NCI-H1417 (cell line): ENCODE measurements around the gene SLC27A1.
"Not testable (repeated sequence)": the region's sequence is repeated elsewhere in the genome, so short reads cannot be mapped to it uniquely, and the experiment has no call there.

Experiments used
- DNase-seq, 3 experiments: peaks; one replicate each; lab custom pipeline; 2025; lab: John Stamatoyannopoulos, UW

SLC27A1 gene

DNA sequence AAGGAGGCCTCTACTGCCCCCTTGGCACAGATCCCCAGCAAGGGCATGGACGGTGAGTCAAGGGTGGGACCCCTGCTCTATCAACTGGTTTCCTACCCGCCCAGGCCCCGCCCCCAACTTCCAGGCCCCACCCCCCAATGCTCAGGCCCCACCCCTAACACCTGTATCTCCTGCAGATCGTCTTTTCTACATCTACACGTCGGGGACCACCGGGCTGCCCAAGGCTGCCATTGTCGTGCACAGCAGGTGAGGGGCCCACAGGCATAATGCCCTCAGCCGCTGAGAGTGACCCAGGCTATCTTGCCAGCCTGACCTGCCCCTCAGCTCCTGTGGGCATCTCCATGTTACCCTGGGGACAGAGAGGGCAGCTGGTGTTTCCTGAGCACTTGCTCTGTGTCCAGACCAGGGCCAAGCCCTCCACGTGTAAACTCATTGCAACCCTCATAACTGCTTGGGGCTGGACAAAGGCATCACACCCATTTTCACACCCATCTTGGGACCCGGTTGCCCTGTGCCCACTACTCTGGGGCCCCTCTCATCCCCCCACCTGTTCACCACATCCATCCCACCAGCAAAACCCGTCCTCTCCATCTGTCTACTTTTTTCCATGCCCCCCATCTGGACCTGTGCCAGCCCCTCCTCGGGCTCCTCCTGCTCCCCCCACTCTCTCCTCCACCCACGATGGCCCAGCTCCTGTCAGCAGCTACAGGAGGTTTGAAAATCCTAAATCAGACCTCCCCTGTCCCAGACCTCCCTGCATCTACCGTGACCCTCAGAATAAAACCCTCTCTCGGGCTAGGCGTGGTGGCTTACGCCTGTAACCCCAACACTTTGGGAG, 17.2 kb downstream of the SLC27A1 start:
- no peak for DNase-seq

- DNase-seq: peak in 2 of 3 experiments; percentile 9 to 15
These were observed 18.5 kb downstream of the SLC27A1 start for GRCh38 chr19:17488593-17489391.

DNA sequence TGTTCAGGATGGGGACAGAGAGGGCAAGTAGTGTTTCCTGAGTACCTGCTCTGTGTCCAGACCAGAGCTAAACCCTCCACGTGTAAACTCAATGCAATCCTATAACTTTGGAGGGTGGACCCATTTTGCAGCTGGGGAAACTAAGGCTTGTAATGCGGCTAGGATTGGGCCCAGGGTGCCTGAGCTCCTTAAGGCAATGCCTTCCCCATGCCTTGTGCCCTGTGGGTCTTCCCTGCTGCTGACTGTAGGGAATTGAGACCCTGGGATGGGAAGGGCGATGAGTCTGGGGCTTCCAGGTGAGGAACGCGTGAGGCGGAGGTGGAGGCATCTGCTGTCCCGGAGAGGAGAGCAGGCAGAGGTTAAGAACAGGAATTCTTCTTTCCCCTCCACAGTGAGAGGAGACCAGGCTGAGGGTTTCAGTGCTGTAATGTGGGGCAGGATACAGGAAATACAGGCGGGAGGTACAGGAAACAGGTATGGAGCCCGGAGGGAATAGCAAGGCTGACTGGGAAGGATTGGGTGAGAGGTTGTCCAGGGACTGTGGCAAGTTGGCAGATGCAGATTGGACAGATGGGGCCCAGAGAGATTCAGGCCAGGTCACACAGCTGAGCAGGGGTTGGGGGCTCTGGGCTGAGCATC, 19.2 kb downstream of the SLC27A1 start:
- no peak for DNase-seq

GRCh38 chr19:17490411-17490810, 20.1 kb downstream of the SLC27A1 start:
- no peak for DNase-seq

- no peak for DNase-seq
These were observed 21.0 kb downstream of the SLC27A1 start for GRCh38 chr19:17491287-17491686.

- DNase-seq: no peak
These were observed 25.4 kb downstream of the SLC27A1 start for GRCh38 chr19:17495639-17496296.

DNA sequence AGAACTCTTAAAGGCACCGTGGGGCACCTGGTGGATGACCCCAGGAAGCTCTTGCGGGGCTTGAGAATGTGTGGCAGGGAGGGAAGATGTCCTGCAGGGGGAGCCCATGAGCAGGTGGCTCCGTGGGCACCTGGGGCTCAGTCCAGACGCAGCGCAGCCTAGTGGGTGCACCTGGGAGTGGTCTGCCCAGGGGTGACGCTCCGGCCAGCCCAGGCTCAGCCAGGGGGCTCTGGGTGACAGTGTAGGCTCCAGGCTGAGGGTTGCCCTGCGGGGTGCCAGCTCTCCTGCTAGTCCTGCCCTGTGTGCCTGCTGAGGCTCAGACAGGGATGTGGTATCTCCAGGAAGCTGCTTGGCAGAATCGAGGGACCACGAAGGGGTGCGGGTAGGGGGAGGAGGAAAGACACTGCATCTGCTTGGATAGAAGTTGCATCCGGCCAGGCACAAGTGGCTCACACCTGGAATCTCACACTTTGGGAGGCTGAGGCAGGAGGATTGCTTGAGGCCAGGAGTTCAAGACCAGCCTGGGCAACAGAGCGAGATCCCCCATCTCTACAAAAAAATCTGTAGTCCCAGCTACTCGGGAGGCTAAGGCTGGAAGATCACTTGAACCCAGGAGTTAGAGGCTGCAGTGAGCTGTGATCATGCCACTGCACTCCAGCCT, 26.1 kb downstream of the SLC27A1 start:
- peak; percentile 24 to 48 (median 34) for DNase-seq

GRCh38 chr19:17497149-17497798, 26.9 kb downstream of the SLC27A1 start:
- DNase-seq: no peak

- DNase-seq: not testable (repeated sequence)
These were observed 28.7 kb downstream of the SLC27A1 start for GRCh38 chr19:17499025-17499424.

- no peak for DNase-seq
These were observed 29.5 kb downstream of the SLC27A1 start for GRCh38 chr19:17499648-17500446.

- no peak for DNase-seq
These were observed 30.3 kb downstream of the SLC27A1 start for GRCh38 chr19:17500447-17501198.

GRCh38 chr19:17503240-17503639, 32.9 kb downstream of the SLC27A1 start:
- DNase-seq: no peak

DNA sequence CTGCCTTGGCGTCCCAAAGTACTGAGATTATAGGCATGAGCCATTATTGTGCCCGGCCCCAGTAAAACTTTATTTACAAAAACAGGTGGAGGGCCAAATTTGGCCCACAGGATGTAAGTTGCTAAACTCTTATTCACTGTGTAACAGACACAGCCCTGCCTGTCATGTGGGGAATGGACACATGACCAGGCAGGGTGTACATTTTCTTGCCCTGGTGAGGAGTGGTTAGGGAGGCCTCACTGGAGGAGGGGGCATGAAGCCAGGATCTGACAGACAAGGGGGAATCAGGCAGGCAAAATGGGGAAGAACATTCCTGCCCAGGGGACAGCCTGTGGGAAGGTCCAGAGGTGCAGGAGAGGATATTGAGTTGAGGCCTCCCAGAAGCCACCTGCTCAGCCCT, 33.7 kb downstream of the SLC27A1 start:
- no peak for DNase-seq

DNA sequence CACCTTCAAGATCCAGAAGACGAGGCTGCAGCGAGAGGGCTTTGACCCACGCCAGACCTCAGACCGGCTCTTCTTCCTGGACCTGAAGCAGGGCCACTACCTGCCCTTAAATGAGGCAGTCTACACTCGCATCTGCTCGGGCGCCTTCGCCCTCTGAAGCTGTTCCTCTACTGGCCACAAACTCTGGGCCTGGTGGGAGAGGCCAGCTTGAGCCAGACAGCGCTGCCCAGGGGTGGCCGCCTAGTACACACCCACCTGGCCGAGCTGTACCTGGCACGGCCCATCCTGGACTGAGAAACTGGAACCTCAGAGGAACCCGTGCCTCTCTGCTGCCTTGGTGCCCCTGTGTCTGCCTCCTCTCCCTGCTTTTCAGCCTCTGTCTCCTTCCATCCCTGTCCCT, 34.1 kb downstream of the SLC27A1 start:
- no peak for DNase-seq

- DNase-seq: no peak
These were observed 34.9 kb downstream of the SLC27A1 start for GRCh38 chr19:17505223-17505622.

DNA sequence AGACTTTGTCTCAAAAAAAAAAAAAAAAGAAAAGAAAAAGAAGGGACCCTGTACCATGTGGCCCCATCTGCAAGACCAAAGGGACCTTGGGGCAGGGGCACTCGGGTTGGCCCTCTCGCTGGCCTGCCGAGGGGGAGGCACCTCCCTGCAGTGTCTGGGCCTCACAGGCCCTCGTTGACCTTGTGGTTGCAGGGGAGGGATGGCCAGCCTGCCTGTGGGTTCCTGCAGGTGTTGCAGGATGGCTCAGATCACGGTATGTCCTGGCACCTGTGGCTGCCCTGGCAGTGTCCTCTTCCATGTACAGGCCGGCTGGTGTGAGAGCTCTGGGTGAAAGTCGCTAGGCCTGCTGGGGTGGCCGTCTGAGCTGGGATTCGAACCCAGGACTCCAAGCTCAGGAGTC, 36.4 kb downstream of the SLC27A1 start:
- DNase-seq: no peak

- DNase-seq: not testable (repeated sequence)
These were observed 38.2 kb downstream of the SLC27A1 start for GRCh38 chr19:17508558-17508933.

DNA sequence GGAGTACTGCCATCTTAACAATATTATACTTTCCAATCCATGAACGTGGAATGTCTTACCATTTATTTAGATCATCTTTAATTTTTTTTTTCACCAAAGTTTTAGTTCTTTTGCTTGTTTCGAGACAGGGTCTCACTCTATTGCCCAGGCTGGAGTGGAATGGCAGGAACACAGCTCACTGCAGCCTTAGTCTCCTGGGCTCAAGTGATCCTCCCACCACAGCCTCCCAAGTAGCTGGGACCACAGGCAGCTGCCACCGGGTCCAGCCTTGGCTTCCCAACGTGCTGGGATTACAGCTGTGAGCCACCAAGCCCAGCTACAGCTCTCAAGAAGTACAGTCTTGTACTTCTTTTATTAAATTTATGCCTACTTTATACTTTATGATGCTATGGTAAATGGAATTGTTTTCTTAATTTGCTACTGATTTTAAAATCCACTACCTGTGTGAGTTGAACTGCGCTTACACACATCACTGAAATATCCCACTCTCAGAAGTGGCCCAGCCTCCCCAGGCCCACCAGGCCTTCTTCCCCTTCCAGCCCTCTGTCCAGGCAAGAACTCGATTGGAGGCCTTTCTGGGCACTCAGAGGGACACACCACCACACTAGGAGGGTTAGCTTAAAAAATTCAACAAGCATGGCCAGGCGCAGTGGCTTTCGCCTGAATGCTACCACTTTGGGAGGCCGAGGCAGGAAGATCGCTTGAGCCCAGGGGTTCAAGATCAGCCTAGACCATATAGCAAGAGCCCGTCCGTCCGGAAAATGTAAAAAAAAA, 40.1 kb downstream of the SLC27A1 start:
- peak in 1 of 3 experiments; percentile 22 for DNase-seq
